ENCODE measurements around the gene PCIF1.
A peak's percentile ranks its signal among the peaks of the same experiment; 100 is the strongest.

The PCIF1 gene

DNA sequence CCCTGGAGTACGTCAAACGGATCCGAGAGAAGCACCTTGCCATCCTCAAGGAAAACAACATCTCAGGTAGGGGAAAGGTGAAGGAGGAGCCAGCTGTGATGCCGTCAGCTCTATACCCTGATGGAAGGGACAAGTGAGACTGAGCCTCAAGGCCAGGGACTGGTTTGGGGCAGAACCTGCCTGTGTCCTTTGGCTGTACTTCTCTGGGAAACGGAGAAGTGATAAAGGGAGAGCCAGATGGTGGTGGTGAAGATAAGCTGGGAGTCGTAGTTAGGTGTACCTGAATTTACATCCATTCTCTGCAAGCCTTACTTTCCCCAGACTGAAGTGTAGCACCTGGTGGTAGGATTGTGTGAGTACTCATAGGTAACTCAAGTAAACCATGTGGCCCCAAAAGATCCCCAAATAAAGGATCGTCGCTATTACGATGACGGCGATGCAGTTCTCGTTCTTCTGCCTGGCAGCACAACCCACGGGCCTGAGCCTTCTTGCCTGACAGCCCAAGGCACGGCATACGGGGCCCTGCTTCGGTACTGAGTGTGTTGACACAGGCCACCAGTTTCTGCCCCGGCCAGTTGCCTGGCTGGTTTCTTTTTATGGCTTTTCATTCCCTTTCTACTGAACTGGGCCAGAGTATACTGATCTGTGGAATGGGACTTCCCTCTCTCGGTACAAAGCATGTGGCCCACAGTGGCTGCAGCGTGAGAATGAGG lies 10.6 kb downstream of the PCIF1 start:
- Histone ChIP-seq H2BK120ac (ENCODE audit: low read depth, low read length) (no peak overlapping the region), H4K91ac (ENCODE audit: low read depth, low read length, poor library complexity) (no peak overlapping the region), H2BK12ac (ENCODE audit: low read length) (no peak overlapping the region), H3K4ac (ENCODE audit: low read length) (no peak overlapping the region), H3K36me3 (replicated peaks in 1 of 2; ENCODE audit: control insufficient read depth in 2 of 2, insufficient read depth in 2 of 2, low read length in 2 of 2) (peaks cover 72 to 96% of the 10 kb centered on the region in 2 donors), H2AK5ac (ENCODE audit: low read depth, low read length) (no peak overlapping the region), H2BK15ac (ENCODE audit: low read length) (no peak overlapping the region), H3K27me3 (ENCODE audit: control insufficient read depth in 3 of 3, insufficient read depth in 3 of 3, low read depth in 1 of 3, low read length in 3 of 3) (no peaks in the 10 kb centered on the region), H3K4me1 (ENCODE audit: control insufficient read depth in 2 of 2, insufficient read depth in 1 of 2, low read depth in 1 of 2, low read length in 2 of 2) (no peaks in the 10 kb centered on the region), H2BK5ac (ENCODE audit: low read length) (no peak overlapping the region), H3K9ac (ENCODE audit: low read depth, low read length, poor library complexity) (peak overlapping the region; percentile 60), H4K8ac (ENCODE audit: low read depth, low read length) (no peak overlapping the region), H3K4me2 (ENCODE audit: insufficient read depth, low read length, poor library complexity, severe bottlenecking) (no peak overlapping the region), H3K27ac (replicated peaks; ENCODE audit: low read length) (no peak overlapping the region), H3K9me3 (replicated peaks in 1 of 2; ENCODE audit: control insufficient read depth in 2 of 2, insufficient read depth in 1 of 2, low read depth in 1 of 2, low read length in 2 of 2) (no peaks in the 10 kb centered on the region), H2AFZ (ENCODE audit: low read length) (no peak overlapping the region), H3K23ac (ENCODE audit: low read depth, low read length, poor library complexity) (no peak overlapping the region), H3K4me3 (ENCODE audit: low read length in 2 of 2) (no peak overlapping the region), H3K18ac (ENCODE audit: low read length) (no peak overlapping the region), H3K79me1 (ENCODE audit: low read depth, low read length) (no peaks in the 10 kb centered on the region), H3K14ac (ENCODE audit: low read length) (no peak overlapping the region)
- WGBS, 2 donors (ENCODE audit: extremely low coverage in 2 of 2, insufficient read length in 2 of 2, insufficient replicate concordance in 1 of 2), result no CpG with 5 or more reads among the region's 19 CpGs
- no peak for DNase-seq (ENCODE audit: low spot score)

DNA sequence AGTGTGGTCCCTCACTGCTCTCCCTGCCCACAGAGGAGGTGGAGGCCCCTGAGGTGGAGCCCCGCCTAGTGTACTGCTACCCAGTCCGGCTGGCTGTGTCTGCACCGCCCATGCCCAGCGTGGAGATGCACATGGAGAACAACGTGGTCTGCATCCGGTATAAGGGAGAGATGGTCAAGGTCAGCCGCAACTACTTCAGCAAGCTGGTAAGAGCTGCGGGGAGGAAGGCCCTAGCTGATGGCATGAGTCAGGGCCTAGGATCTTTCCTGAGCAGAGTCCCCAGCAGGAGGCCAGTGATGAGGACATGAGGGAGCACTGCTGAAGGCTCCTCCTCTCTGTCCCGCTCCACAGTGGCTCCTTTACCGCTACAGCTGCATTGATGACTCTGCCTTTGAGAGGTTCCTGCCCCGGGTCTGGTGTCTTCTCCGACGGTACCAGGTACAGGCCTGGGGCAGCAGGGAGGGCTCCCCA lies 11.2 kb downstream of the PCIF1 start:
- H2BK120ac ChIP-seq (ENCODE audit: low read depth, low read length), result no peak overlapping the region
- no peak overlapping the region for H2AK5ac ChIP-seq (ENCODE audit: low read depth, low read length)
- no peak overlapping the region for H4K91ac ChIP-seq (ENCODE audit: low read depth, low read length, poor library complexity)
- H3K18ac ChIP-seq (ENCODE audit: low read length), result no peak overlapping the region
- no peak overlapping the region for H3K14ac ChIP-seq (ENCODE audit: low read length)
- H2BK5ac ChIP-seq (ENCODE audit: low read length), result no peak overlapping the region
- no peak overlapping the region for H3K9ac ChIP-seq (ENCODE audit: low read depth, low read length, poor library complexity)
- H2BK12ac ChIP-seq (ENCODE audit: low read length), result no peak overlapping the region
- H4K8ac ChIP-seq (ENCODE audit: low read depth, low read length), result no peak overlapping the region
- H2BK15ac ChIP-seq (ENCODE audit: low read length), result no peak overlapping the region
- H3K4ac ChIP-seq (ENCODE audit: low read length), result no peak overlapping the region
- peaks cover 71 to 95% of the 10 kb centered on the region in 2 donors for H3K36me3 ChIP-seq (replicated peaks in 1 of 2; ENCODE audit: control insufficient read depth in 2 of 2, insufficient read depth in 2 of 2, low read length in 2 of 2)
- no peak overlapping the region for H3K27ac ChIP-seq (replicated peaks; ENCODE audit: low read length)
- no peaks in the 10 kb centered on the region for H3K27me3 ChIP-seq (ENCODE audit: control insufficient read depth in 3 of 3, insufficient read depth in 3 of 3, low read depth in 1 of 3, low read length in 3 of 3)
- no peak overlapping the region for H3K4me2 ChIP-seq (ENCODE audit: insufficient read depth, low read length, poor library complexity, severe bottlenecking)
- no peaks in the 10 kb centered on the region for H3K9me3 ChIP-seq (replicated peaks in 1 of 2; ENCODE audit: control insufficient read depth in 2 of 2, insufficient read depth in 1 of 2, low read depth in 1 of 2, low read length in 2 of 2)
- no peak overlapping the region for H2AFZ ChIP-seq (ENCODE audit: low read length)
- DNase-seq (ENCODE audit: low spot score), result no peak
- H3K23ac ChIP-seq (ENCODE audit: low read depth, low read length, poor library complexity), result no peak overlapping the region
- no peaks in the 10 kb centered on the region for H3K79me1 ChIP-seq (ENCODE audit: low read depth, low read length)
- WGBS, 2 donors (ENCODE audit: extremely low coverage in 2 of 2, insufficient read length in 2 of 2, insufficient replicate concordance in 1 of 2), result no CpG with 5 or more reads among the region's 13 CpGs
- H3K4me1 ChIP-seq (ENCODE audit: control insufficient read depth in 2 of 2, insufficient read depth in 1 of 2, low read depth in 1 of 2, low read length in 2 of 2), result no peaks in the 10 kb centered on the region
- no peak overlapping the region for H3K4me3 ChIP-seq (ENCODE audit: low read length in 2 of 2)

DNA sequence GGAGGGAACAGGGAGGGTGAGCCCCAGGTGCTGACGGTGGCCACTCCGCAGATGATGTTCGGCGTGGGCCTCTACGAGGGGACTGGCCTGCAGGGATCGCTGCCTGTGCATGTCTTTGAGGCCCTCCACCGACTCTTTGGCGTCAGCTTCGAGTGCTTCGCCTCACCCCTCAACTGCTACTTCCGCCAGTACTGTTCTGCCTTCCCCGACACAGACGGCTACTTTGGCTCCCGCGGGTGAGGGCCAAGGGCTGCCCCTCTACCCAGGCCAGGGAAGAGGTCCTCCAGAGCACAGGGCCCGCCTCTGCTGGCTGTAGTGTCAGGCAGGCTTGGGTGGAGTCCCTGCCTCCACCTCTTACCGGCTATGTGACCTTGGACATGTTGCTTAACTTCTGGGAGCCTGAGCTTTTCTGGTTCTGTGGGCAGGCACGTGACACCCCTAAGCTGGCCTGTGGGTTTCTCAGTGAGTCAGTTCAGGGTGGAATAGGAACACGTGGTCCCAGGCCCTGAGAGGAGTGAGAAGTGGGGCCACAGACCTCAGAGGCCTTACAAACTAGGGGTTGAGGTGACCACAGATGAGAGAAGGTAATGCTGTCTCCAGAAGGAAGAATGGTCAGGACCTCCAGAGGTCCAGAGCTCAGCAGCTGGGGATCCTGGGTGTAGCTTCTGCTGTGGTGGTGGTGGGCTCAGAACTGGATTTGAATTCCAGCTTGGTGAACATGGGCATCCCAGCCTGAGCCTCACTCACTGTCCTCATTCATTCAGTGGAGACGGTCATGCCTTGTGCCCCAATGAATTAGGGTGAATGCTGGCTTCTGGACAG lies 11.9 kb downstream of the PCIF1 start:
- Histone ChIP-seq H3K36me3 (replicated peaks in 1 of 2; ENCODE audit: control insufficient read depth in 2 of 2, insufficient read depth in 2 of 2, low read length in 2 of 2) (peaks cover 69 to 93% of the 10 kb centered on the region in 2 donors), H2BK12ac (ENCODE audit: low read length) (no peak overlapping the region), H3K27me3 (ENCODE audit: control insufficient read depth in 3 of 3, insufficient read depth in 3 of 3, low read depth in 1 of 3, low read length in 3 of 3) (no peaks in the 10 kb centered on the region)

More for the DNA sequence above, 11.9 kb downstream of the PCIF1 start:
- Histone ChIP-seq H4K8ac (ENCODE audit: low read depth, low read length) (no peak overlapping the region), H3K9me3 (replicated peaks in 1 of 2; ENCODE audit: control insufficient read depth in 2 of 2, insufficient read depth in 1 of 2, low read depth in 1 of 2, low read length in 2 of 2) (no peaks in the 10 kb centered on the region), H2BK15ac (ENCODE audit: low read length) (no peak overlapping the region), H2BK120ac (ENCODE audit: low read depth, low read length) (no peak overlapping the region), H3K23ac (ENCODE audit: low read depth, low read length, poor library complexity) (no peak overlapping the region), H2BK5ac (ENCODE audit: low read length) (no peak overlapping the region), H3K4me2 (ENCODE audit: insufficient read depth, low read length, poor library complexity, severe bottlenecking) (no peak overlapping the region), H3K79me1 (ENCODE audit: low read depth, low read length) (no peaks in the 10 kb centered on the region), H3K4me3 (ENCODE audit: low read length in 2 of 2) (peak overlapping the region in 1 of 2 donors; percentile 29), H3K18ac (ENCODE audit: low read length) (no peak overlapping the region), H2AFZ (ENCODE audit: low read length) (no peak overlapping the region), H3K27ac (replicated peaks; ENCODE audit: low read length) (no peak overlapping the region), H2AK5ac (ENCODE audit: low read depth, low read length) (no peak overlapping the region), H3K9ac (ENCODE audit: low read depth, low read length, poor library complexity) (peak overlapping the region; percentile 27), H3K4ac (ENCODE audit: low read length) (no peak overlapping the region), H4K91ac (ENCODE audit: low read depth, low read length, poor library complexity) (no peak overlapping the region), H3K14ac (ENCODE audit: low read length) (no peak overlapping the region), H3K4me1 (ENCODE audit: control insufficient read depth in 2 of 2, insufficient read depth in 1 of 2, low read depth in 1 of 2, low read length in 2 of 2) (no peaks in the 10 kb centered on the region)
- no peak for DNase-seq (ENCODE audit: low spot score)
- WGBS, 2 donors (ENCODE audit: extremely low coverage in 2 of 2, insufficient read length in 2 of 2, insufficient replicate concordance in 1 of 2), result no CpG with 5 or more reads among the region's 20 CpGs

All from neuronal stem cell (in vitro differentiated cells).